H1 (cell line): ENCODE data around the gene HBQ1. TPM values are rescaled to one million over a fixed set of nuclear protein-coding genes. Genes with fewer than 3 reads are reported as not detected.

Source experiments
- CTCF ChIA-PET: fragments of 300-600 bp; sonication (Branson Sonifier 250); formaldehyde crosslinking; loops from one replicate; lab custom pipeline; 2021; ENCODE audit not compliant: partially characterized antibody; lab: Charles Lee
- POLR2A ChIA-PET: fragments of 300-600 bp; sonication (Branson Sonifier 250); formaldehyde crosslinking; loops from one replicate; lab custom pipeline; 2021; ENCODE audit warnings: inconsistent platforms; ENCODE audit not compliant: partially characterized antibody; lab: Charles Lee
- DNase-seq, 2 experiments: peaks; one replicate each; pipeline versions ENCODE4 v3.0.0 to v3.0.0-alpha.2; 2010 to 2022; ENCODE audit warnings: low spot score in 2 of 2, low read depth in 1 of 2, mixed read lengths in 1 of 2
- FAIRE-seq: peaks from 2 replicates; lab custom pipeline; 2011; peaks lifted over from hg19 to GRCh38; lab: Jason Lieb, UNC
- H2AFZ ChIP-seq: 2 replicates; pipeline ENCODE4 v1.8.1; 2012; ENCODE audit warnings: low read length, inconsistent platforms
- H2AK5ac ChIP-seq: 2 replicates; pipeline ENCODE4 v1.6.1; 2013; ENCODE audit warnings: low read depth, low read length
- H2BK120ac ChIP-seq: replicated peaks from 2 replicates; pipeline ENCODE3; 2013; ENCODE audit warnings: low read depth, low read length, inconsistent platforms
- H2BK12ac ChIP-seq: 2 replicates; pipeline ENCODE4 v1.6.1; 2013; ENCODE audit warnings: low read depth, low read length
- H2BK15ac ChIP-seq: 2 replicates; pipeline ENCODE4 v1.6.1; 2013; ENCODE audit warnings: low read length
- H2BK20ac ChIP-seq: 2 replicates; pipeline ENCODE4 v1.6.1; 2013; ENCODE audit warnings: low read length
- H2BK5ac ChIP-seq: 2 replicates; pipeline ENCODE4 v1.6.1; 2013; ENCODE audit warnings: low read depth, low read length
- H3K14ac ChIP-seq: 2 replicates; pipeline ENCODE4 v1.6.1; 2013; ENCODE audit warnings: inconsistent platforms; ENCODE audit not compliant: insufficient read length
- H3K18ac ChIP-seq: 2 replicates; pipeline ENCODE4 v1.6.1; 2013; ENCODE audit warnings: low read length; ENCODE audit errors: extremely low read depth
- H3K23ac ChIP-seq: 2 replicates; pipeline ENCODE4 v1.6.1; 2013; ENCODE audit warnings: inconsistent platforms; ENCODE audit not compliant: insufficient read length
- H3K23me2 ChIP-seq: 2 replicates; pipeline ENCODE4 v1.6.1; 2013; ENCODE audit warnings: low read depth, low read length
- H3K27ac ChIP-seq: 2 replicates; pipeline ENCODE4 v1.6.1; 2011; ENCODE audit warnings: low read depth, low read length, inconsistent platforms
- H3K27me3 ChIP-seq, 4 experiments: replicated peaks in 1 of 4; 1 replicate in 1 of 4; 2 replicates in 3 of 4; pipeline versions ENCODE4 v1.6.1 to v1.8.1; 2011 to 2013; ENCODE audit warnings: low read length in 3 of 4, mild to moderate bottlenecking in 3 of 4, inconsistent platforms in 2 of 4, mixed read lengths in 2 of 4, moderate library complexity in 1 of 4; ENCODE audit not compliant: control insufficient read depth in 3 of 4, insufficient read depth in 3 of 4; ENCODE audit errors: extremely low read depth in 1 of 4
- H3K36me3 ChIP-seq, 4 experiments: 2 replicates each; pipeline versions ENCODE4 v1.6.1 to v1.8.1; 2011 to 2013; ENCODE audit warnings: mild to moderate bottlenecking in 4 of 4, low read length in 3 of 4, moderate library complexity in 2 of 4, control low read depth in 1 of 4, inconsistent platforms in 1 of 4; ENCODE audit not compliant: insufficient read depth in 4 of 4, control insufficient read depth in 2 of 4
- H3K4ac ChIP-seq: replicated peaks from 2 replicates; pipeline ENCODE3; 2013; ENCODE audit warnings: low read length, low read depth, mixed read lengths, inconsistent platforms; ENCODE audit not compliant: insufficient read length
- H3K4me1 ChIP-seq, 4 experiments: replicated peaks in 1 of 4; 1 replicate in 1 of 4; 2 replicates in 3 of 4; pipeline versions ENCODE4 v1.6.1 to v1.8.1; 2011 to 2013; ENCODE audit warnings: low read length in 3 of 4, inconsistent platforms in 2 of 4, mixed read lengths in 1 of 4; ENCODE audit not compliant: insufficient read depth in 4 of 4, control insufficient read depth in 3 of 4
- H3K4me2 ChIP-seq, 2 experiments: 2 replicates each; pipeline versions ENCODE4 v1.6.1 to v1.8.1; 2011 to 2013; ENCODE audit warnings: low read depth in 2 of 2, low read length in 2 of 2, control low read depth in 1 of 2, inconsistent platforms in 1 of 2, mild to moderate bottlenecking in 1 of 2; ENCODE audit not compliant: insufficient read depth in 1 of 2
- H3K4me3 ChIP-seq, 4 experiments: fragments of 200-600, 300-600 bp in 1 of 4; sonication (generic), shearing (Covaris generic), sonication (Bioruptor Twin) in 1 of 4; 2 replicates each; pipeline versions ENCODE4 v1.5.1 to v1.8.1; 2011 to 2016; ENCODE audit warnings: low read length in 4 of 4, low read depth in 3 of 4, control low read depth in 2 of 4, inconsistent platforms in 2 of 4, mild to moderate bottlenecking in 2 of 4, mixed read lengths in 1 of 4, moderate library complexity in 1 of 4; ENCODE audit not compliant: insufficient read depth in 2 of 4; ENCODE audit errors: extremely low read depth in 1 of 4
- H3K56ac ChIP-seq: replicated peaks from 2 replicates; pipeline ENCODE3; 2013; ENCODE audit warnings: low read depth, mild to moderate bottlenecking, mixed read lengths, low read length, inconsistent platforms; ENCODE audit not compliant: insufficient read length
- H3K79me1 ChIP-seq: 2 replicates; pipeline ENCODE4 v1.6.1; 2013; ENCODE audit warnings: low read depth, low read length, control low read depth
- H3K79me2 ChIP-seq, 2 experiments: 2 replicates each; pipeline versions ENCODE4 v1.6.1 to v1.8.1; 2012 to 2013; ENCODE audit warnings: low read length in 2 of 2, mild to moderate bottlenecking in 2 of 2, inconsistent platforms in 1 of 2; ENCODE audit not compliant: insufficient read depth in 2 of 2, control insufficient read depth in 1 of 2
- H3K9ac ChIP-seq, 4 experiments: replicated peaks in 1 of 4; 1 replicate in 1 of 4; 2 replicates in 3 of 4; pipeline versions ENCODE4 v1.6.1 to v1.8.1; 2011 to 2013; ENCODE audit warnings: low read depth in 3 of 4, low read length in 3 of 4, control low read depth in 2 of 4, mild to moderate bottlenecking in 2 of 4, moderate library complexity in 2 of 4, inconsistent platforms in 1 of 4; ENCODE audit errors: extremely low read depth in 1 of 4
- H3K9me3 ChIP-seq, 2 experiments: 2 replicates each; pipeline versions ENCODE4 v1.6.1 to v1.8.1; 2012 to 2013; ENCODE audit warnings: mild to moderate bottlenecking in 2 of 2, moderate library complexity in 2 of 2, control low read depth in 1 of 2, inconsistent platforms in 1 of 2, low read depth in 1 of 2, low read length in 1 of 2, mixed read lengths in 1 of 2; ENCODE audit not compliant: insufficient read depth in 2 of 2
- H4K20me1 ChIP-seq, 2 experiments: replicated peaks in 1 of 2; 2 replicates each; pipeline versions ENCODE3 to v1.8.1; 2011 to 2013; ENCODE audit warnings: inconsistent platforms in 2 of 2, low read length in 2 of 2, mild to moderate bottlenecking in 1 of 2; ENCODE audit not compliant: insufficient read depth in 2 of 2, control insufficient read depth in 1 of 2
- H4K5ac ChIP-seq: 2 replicates; pipeline ENCODE4 v1.6.1; 2013; ENCODE audit warnings: low read length, low read depth, mixed read lengths, inconsistent platforms; ENCODE audit not compliant: insufficient read length
- H4K8ac ChIP-seq: 2 replicates; pipeline ENCODE4 v1.8.0; 2013; ENCODE audit warnings: mild to moderate bottlenecking, moderate library complexity, low read length, inconsistent platforms; ENCODE audit not compliant: insufficient read depth; ENCODE audit errors: extremely low read depth
- H4K91ac ChIP-seq: replicated peaks from 2 replicates; pipeline ENCODE3; 2013; ENCODE audit warnings: low read length, mixed read lengths, inconsistent platforms; ENCODE audit not compliant: insufficient read length
- CBX5 ChIP-seq: fragments of 300-800, 300-1000 bp; sonication (generic); IDR thresholded peaks from 2 replicates; pipeline ENCODE4 v1.7.1; 2016; ENCODE audit warnings: antibody characterized with exemption, low read length, low read depth
- JUN ChIP-seq: IDR thresholded peaks from 2 replicates; pipeline ENCODE4 v1.6.1; 2011; ENCODE audit warnings: low read depth, mild to moderate bottlenecking, improper control_type of control experiment, low read length
- KDM5A ChIP-seq: fragments of 200-600 bp; IDR thresholded peaks from 2 replicates; pipeline ENCODE4 v1.7.1; 2012; ENCODE audit warnings: mild to moderate bottlenecking, low read length, inconsistent platforms, mixed read lengths
- POLR2AphosphoS5 ChIP-seq: IDR thresholded peaks from 2 replicates; pipeline ENCODE4 v1.6.1; 2011; ENCODE audit warnings: low read depth, low read length
- WGBS, 2 experiments: shearing (Covaris generic) in 1 of 2; methylation state at CpG; one replicate each; pipeline versions ENCODE4 v1.1.6 to v1.1.7; 2013 to 2015; ENCODE audit warnings: low lambda C conversion rate in 2 of 2, mixed read lengths in 2 of 2, inconsistent platforms in 1 of 2, low coverage in 1 of 2, missing lambda C conversion rate in 1 of 2; ENCODE audit not compliant: insufficient replicate concordance in 2 of 2, insufficient coverage in 1 of 2, insufficient read length in 1 of 2; ENCODE audit errors: extremely low coverage in 1 of 2, missing lambda C conversion rate in 1 of 2; 5-methylcytosine and 5-hydroxymethylcytosine counted together
- polyA plus RNA-seq, 7 experiments: library from polyadenylated mRNA; depleted of rRNA in 3 of 7; stranded (reverse) in 5 of 7; unstranded in 2 of 7; fragments of >200 nt in 5 of 7; fragments of 200-250 nt in 2 of 7; gene quantifications; 1 replicate in 5 of 7; 2 replicates in 1 of 7; 4 replicates in 1 of 7; pipeline versions ENCODE4 v1.2.1 to v1.2.3, GENCODE V29; 2011 to 2013; ENCODE audit warnings: missing spikeins in 2 of 7, mixed read lengths in 2 of 7
- total RNA-seq: library from RNA; stranded (reverse); fragmentation: NEBNext Ultra II Directional; extraction: Animal tissue kit (Norgen Biotek cat#: 25700); gene quantifications from 2 replicates; pipeline ENCODE4 v1.2.1, GENCODE V29; 2021

The HBQ1 gene
- total and polyA plus RNA-seq, 2 of the 8 experiments (the other 6 are each of a cell fraction or from before 2014, with no cell fraction given) = 2.9 to 17.1 TPM

DNA sequence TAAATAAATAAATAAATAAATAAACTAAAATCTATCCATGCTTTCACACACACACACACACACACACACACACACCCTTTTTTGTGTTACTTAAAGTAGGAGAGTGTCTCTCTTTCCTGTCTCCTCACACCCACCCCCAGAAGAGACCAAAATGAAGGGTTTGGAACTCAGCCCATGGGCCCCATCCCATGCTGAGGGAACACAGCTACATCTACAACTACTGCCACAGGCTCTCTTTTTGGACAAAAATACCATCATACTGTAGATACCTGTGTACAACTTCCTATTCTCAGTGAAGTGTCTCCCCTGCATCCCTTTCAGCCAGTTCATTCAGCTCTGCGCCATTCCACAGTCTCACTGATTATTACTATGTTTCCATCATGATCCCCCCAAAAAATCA lies 9.5 kb upstream of the HBQ1 start:
- no peak overlapping the region for H4K5ac ChIP-seq
- DNase-seq (no peak), FAIRE-seq (no peak)
- CTCF ChIA-PET = interaction anchor here (0.6 to 5.6 kb wide), 7 partner anchors 9 to 105 kb away, joined by 3 to 24 read pairs (median 4); partner anchors contain the start of gene HBQ1
- H3K79me1 ChIP-seq = no peaks in the 10 kb centered on the region
- no peak overlapping the region for H3K14ac ChIP-seq
- H2BK120ac ChIP-seq = no peak overlapping the region
- no peak overlapping the region for H4K91ac ChIP-seq
- no peak overlapping the region for H3K27ac ChIP-seq
- no peak overlapping the region for H4K8ac ChIP-seq
- 71% methylated on average over 1 of the region's 1 CpG; no CpG with 5 or more reads in 1 of the 2 experiments for WGBS, 2 experiments
- no peak overlapping the region for H2BK12ac ChIP-seq
- H3K23ac ChIP-seq = no peak overlapping the region
- TF ChIP-seq JUN (no peak), KDM5A (no peak), POLR2AphosphoS5 (no peak), CBX5 (no peak)
- H2BK15ac ChIP-seq = no peak overlapping the region
- H2BK5ac ChIP-seq = no peak overlapping the region
- no peak overlapping the region for H3K9ac ChIP-seq
- peaks cover 6 to 14% of the 10 kb centered on the region in 2 experiments for H4K20me1 ChIP-seq
- no peak overlapping the region for H3K56ac ChIP-seq
- H2AFZ ChIP-seq = no peak overlapping the region
- no peak overlapping the region for H3K4ac ChIP-seq
- H3K4me1 ChIP-seq = peaks cover 0 to 25% (median 13%) of the 10 kb centered on the region in 4 experiments; a peak in 6 of 7 replicates
- H2AK5ac ChIP-seq = no peak overlapping the region
- peaks cover 8% of the 10 kb centered on the region; the same call in 1 of the 2 replicates for H3K23me2 ChIP-seq
- no peak overlapping the region for H3K18ac ChIP-seq
- peaks cover 58 to 87% (median 80%) of the 10 kb centered on the region in 4 experiments for H3K27me3 ChIP-seq
- no peak overlapping the region for H3K4me2 ChIP-seq
- POLR2A ChIA-PET = interaction anchor here (1.8 kb wide), 1 partner anchor 10 kb away, joined by 5 read pairs; the partner anchor contains the start of gene HBQ1
- H3K9me3 ChIP-seq = no peaks in the 10 kb centered on the region
- H2BK20ac ChIP-seq = no peak overlapping the region
- peaks cover 0 to 7% (median 0%) of the 10 kb centered on the region in 4 experiments; a peak in 2 of 8 replicates for H3K36me3 ChIP-seq
- H3K79me2 ChIP-seq = no peaks in the 10 kb centered on the region
- no peak overlapping the region for H3K4me3 ChIP-seq
